H9 (cell line): ENCODE data around the gene CEACAM16. TPM values are rescaled to one million over a fixed set of nuclear protein-coding genes. Genes with fewer than 3 reads are reported as not detected.

Experiments used
- DNase-seq: peaks from one replicate; pipeline ENCODE4 v3.0.0-alpha.2; 2017
- H2AFZ ChIP-seq: one replicate; pipeline ENCODE4 v1.6.1; 2013; ENCODE audit warnings: mild to moderate bottlenecking, low read length, control low read depth, moderate library complexity
- H2AK5ac ChIP-seq: 2 replicates; pipeline ENCODE4 v1.6.1; 2013; ENCODE audit warnings: low read length, control low read depth, mixed read lengths; ENCODE audit not compliant: insufficient read length
- H2BK120ac ChIP-seq: one replicate; pipeline ENCODE4 v1.6.1; 2013; ENCODE audit warnings: low read depth, mild to moderate bottlenecking, low read length, control low read depth, inconsistent platforms; ENCODE audit not compliant: poor library complexity, severe bottlenecking
- H2BK12ac ChIP-seq: 2 replicates; pipeline ENCODE4 v1.6.1; 2013; ENCODE audit warnings: low read length, control low read depth, mixed read lengths, low read depth; ENCODE audit not compliant: insufficient read length
- H2BK15ac ChIP-seq: 2 replicates; pipeline ENCODE4 v1.6.1; 2013; ENCODE audit warnings: low read depth, low read length, control low read depth
- H2BK20ac ChIP-seq: one replicate; pipeline ENCODE4 v1.6.1; 2013; ENCODE audit warnings: low read depth, mild to moderate bottlenecking, low read length, control low read depth, inconsistent platforms; ENCODE audit not compliant: poor library complexity, severe bottlenecking
- H2BK5ac ChIP-seq: 2 replicates; pipeline ENCODE4 v1.6.1; 2013; ENCODE audit warnings: low read length, control low read depth, mixed read lengths; ENCODE audit not compliant: insufficient read length
- H3K14ac ChIP-seq: 2 replicates; pipeline ENCODE4 v1.6.1; 2013; ENCODE audit warnings: low read length, control low read depth; ENCODE audit not compliant: insufficient read depth
- H3K18ac ChIP-seq: 2 replicates; pipeline ENCODE4 v1.6.1; 2013; ENCODE audit warnings: low read depth, mild to moderate bottlenecking, mixed read lengths, low read length, control low read depth; ENCODE audit not compliant: insufficient read length
- H3K23ac ChIP-seq: 2 replicates; pipeline ENCODE4 v1.6.1; 2013; ENCODE audit warnings: low read length, control low read depth, mixed read lengths, low read depth; ENCODE audit not compliant: insufficient read length
- H3K23me2 ChIP-seq: 2 replicates; pipeline ENCODE4 v1.6.1; 2013; ENCODE audit warnings: low read depth, mild to moderate bottlenecking, mixed read lengths, low read length, control low read depth; ENCODE audit not compliant: insufficient read length, poor library complexity, severe bottlenecking
- H3K27ac ChIP-seq: 2 replicates; pipeline ENCODE4 v1.5.1; 2013; ENCODE audit warnings: low read length, control low read depth, mixed read lengths, low read depth; ENCODE audit not compliant: insufficient read length
- H3K27me3 ChIP-seq: 2 replicates; pipeline ENCODE4 v1.6.1; 2013; ENCODE audit warnings: low read length, control low read depth, inconsistent platforms; ENCODE audit not compliant: insufficient read depth
- H3K4ac ChIP-seq: 2 replicates; pipeline ENCODE4 v1.6.1; 2013; ENCODE audit warnings: low read depth, mild to moderate bottlenecking, control low read depth, inconsistent platforms, low read length, moderate library complexity
- H3K4me1 ChIP-seq: 2 replicates; pipeline ENCODE4 v1.6.1; 2013; ENCODE audit warnings: low read length, control low read depth, inconsistent platforms; ENCODE audit not compliant: insufficient read depth
- H3K4me2 ChIP-seq: 2 replicates; pipeline ENCODE4 v1.6.1; 2013; ENCODE audit warnings: low read length, control low read depth, mixed read lengths; ENCODE audit not compliant: insufficient read length, insufficient read depth
- H3K56ac ChIP-seq: 2 replicates; pipeline ENCODE4 v1.6.1; 2013; ENCODE audit warnings: low read depth, mild to moderate bottlenecking, mixed read lengths, low read length, control low read depth; ENCODE audit not compliant: insufficient read length
- H3K79me1 ChIP-seq: 2 replicates; pipeline ENCODE4 v1.6.1; 2013; ENCODE audit warnings: low read depth, mild to moderate bottlenecking, moderate library complexity, low read length, control low read depth, inconsistent platforms; ENCODE audit not compliant: insufficient read depth, poor library complexity, severe bottlenecking
- H3K79me2 ChIP-seq: 2 replicates; pipeline ENCODE4 v1.6.1; 2013; ENCODE audit warnings: low read length, control low read depth, inconsistent platforms; ENCODE audit not compliant: insufficient read depth
- H3K9ac ChIP-seq: 2 replicates; pipeline ENCODE4 v1.6.1; 2013; ENCODE audit warnings: low read length, control low read depth, mixed read lengths; ENCODE audit not compliant: insufficient read length; ENCODE audit errors: extremely low read depth
- H3K9me3 ChIP-seq: one replicate; pipeline ENCODE4 v1.6.1; 2013; ENCODE audit warnings: low read depth, low read length, inconsistent platforms; ENCODE audit not compliant: control insufficient read depth
- H3T11ph ChIP-seq: one replicate; pipeline ENCODE4 v1.6.1; 2013; ENCODE audit warnings: mild to moderate bottlenecking, low read length, control low read depth, inconsistent platforms
- H4K20me1 ChIP-seq: one replicate; pipeline ENCODE4 v1.6.1; 2013; ENCODE audit not compliant: control insufficient read depth, insufficient read length, insufficient read depth
- H4K5ac ChIP-seq: 2 replicates; pipeline ENCODE4 v1.6.1; 2013; ENCODE audit warnings: low read depth, mild to moderate bottlenecking, mixed read lengths, low read length, control low read depth; ENCODE audit not compliant: insufficient read length
- H4K8ac ChIP-seq: replicated peaks from 2 replicates; pipeline ENCODE4 v1.6.1; 2013; ENCODE audit warnings: low read length, control low read depth, mixed read lengths, low read depth; ENCODE audit not compliant: insufficient read length
- H4K91ac ChIP-seq: 2 replicates; pipeline ENCODE4 v1.6.1; 2013; ENCODE audit warnings: low read depth, mild to moderate bottlenecking, moderate library complexity, mixed read lengths, low read length, control low read depth; ENCODE audit not compliant: insufficient read length
- H3K27ac Mint-ChIP-seq, 3 experiments: 2 replicates in 2 of 3; 3 replicates in 1 of 3; pipeline ENCODE4 v1.8.0; 2020 to 2021; ENCODE audit warnings: mixed read lengths in 3 of 3, mild to moderate bottlenecking in 1 of 3, moderate library complexity in 1 of 3
- H3K27me3 Mint-ChIP-seq: 2 replicates; pipeline ENCODE4 v1.8.0; 2021; ENCODE audit warnings: low read depth, mild to moderate bottlenecking, moderate library complexity, mixed read lengths
- H3K36me3 Mint-ChIP-seq, 3 experiments: 2 replicates in 2 of 3; 3 replicates in 1 of 3; pipeline ENCODE4 v1.8.0; 2020 to 2021; ENCODE audit warnings: low read depth in 3 of 3, mixed read lengths in 3 of 3; ENCODE audit not compliant: insufficient read depth in 1 of 3
- H3K4me1 Mint-ChIP-seq, 2 experiments: 2 replicates each; pipeline ENCODE4 v1.8.0; 2020; ENCODE audit warnings: mixed read lengths in 2 of 2
- H3K4me3 Mint-ChIP-seq, 2 experiments: 2 replicates in 1 of 2; 3 replicates in 1 of 2; pipeline ENCODE4 v1.8.0; 2020 to 2021; ENCODE audit warnings: mild to moderate bottlenecking in 2 of 2, mixed read lengths in 2 of 2, moderate library complexity in 1 of 2
- H3K9me3 Mint-ChIP-seq, 2 experiments: 2 replicates in 1 of 2; 3 replicates in 1 of 2; pipeline ENCODE4 v1.8.0; 2020; ENCODE audit warnings: mild to moderate bottlenecking in 2 of 2, mixed read lengths in 2 of 2, moderate library complexity in 1 of 2
- WGBS: extraction: QIAGEN DNeasy Blood & Tissue Kit; methylation state at CpG from one replicate; pipeline ENCODE4 v1.1.7; 2013; ENCODE audit warnings: missing lambda C conversion rate, low lambda C conversion rate, mixed read lengths; ENCODE audit not compliant: insufficient read length; ENCODE audit errors: extremely low coverage; 5-methylcytosine and 5-hydroxymethylcytosine counted together
- total RNA-seq: library from RNA; stranded (reverse); gene quantifications from 2 replicates; pipeline ENCODE4 v1.2.1, GENCODE V29; 2021
- TF ChIP-seq, protein P1 (sequence below): fragments of 200-600 bp; sonication (generic); conservative IDR thresholded peaks from 3 replicates; pipeline ENCODE4 v1.8.0; 2021; ENCODE audit warnings: antibody characterized with exemption, mild to moderate bottlenecking

Gene CEACAM16
- total RNA-seq, 1 experiment from 2014 or later = not detected

DNA sequence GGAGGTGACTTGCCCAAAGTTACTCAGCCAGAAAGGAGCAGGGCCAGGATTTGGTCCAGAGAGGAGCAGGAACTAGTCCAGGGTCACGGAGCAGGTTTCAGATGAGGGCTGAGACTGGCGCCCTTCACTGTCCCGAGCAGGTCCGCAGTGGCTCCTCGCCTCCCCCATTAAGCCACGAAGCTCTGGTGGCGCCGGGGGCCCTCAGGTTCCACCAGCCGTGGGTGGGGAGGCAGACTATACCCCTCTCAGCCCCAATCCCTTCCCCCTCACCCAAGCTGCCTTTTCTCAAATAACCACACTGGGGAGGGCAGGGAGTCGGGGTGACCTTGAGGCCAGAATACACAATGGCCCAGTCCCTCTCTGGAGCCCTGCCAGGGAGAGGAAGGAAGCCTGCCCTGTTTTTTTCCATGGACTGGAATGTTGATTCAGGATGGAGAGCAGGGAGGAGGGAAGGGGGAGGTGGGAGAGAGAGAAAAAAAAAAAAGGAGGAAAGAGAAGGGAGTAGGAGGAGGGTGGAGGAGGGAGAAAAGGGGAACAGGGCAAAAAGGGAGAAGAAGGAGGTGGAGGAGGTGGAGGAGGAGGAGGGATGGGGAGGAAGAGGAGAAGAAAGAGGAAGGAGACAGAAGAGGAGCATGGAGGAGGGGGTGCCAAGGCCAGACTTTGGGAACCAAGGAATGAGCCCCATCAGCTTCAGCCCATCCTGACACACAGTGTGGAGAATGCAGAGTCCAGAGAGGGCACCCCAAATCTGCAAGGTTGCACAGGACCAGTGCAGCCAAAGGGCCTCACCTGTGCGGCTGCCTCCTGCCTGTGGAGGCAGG, 19.7 kb downstream of the CEACAM16 start:
- Histone ChIP-seq H3K4me2 (peak overlapping the region; percentile 73), H4K91ac (peak overlapping the region; percentile 90), H2AFZ (no peak overlapping the region), H2BK120ac (peak overlapping the region; percentile 90), H2BK12ac (peak overlapping the region; percentile 97), H3K27me3 (no peaks in the 10 kb centered on the region), H3K18ac (peak overlapping the region; percentile 100), H3K56ac (peak overlapping the region; percentile 94), H3K23ac (peak overlapping the region; percentile 57), H3K14ac (peak overlapping the region; percentile 99), H3K79me2 (no peaks in the 10 kb centered on the region), H3K4me1 (no peaks in the 10 kb centered on the region; the same call in 1 of the 2 replicates), H4K20me1 (no peaks in the 10 kb centered on the region), H3K9me3 (peaks cover 5% of the 10 kb centered on the region), H3T11ph (peak overlapping the region; percentile 86), H3K27ac (peak overlapping the region; percentile 91), H2BK5ac (peak overlapping the region; percentile 99), H3K79me1 (no peaks in the 10 kb centered on the region), H2AK5ac (no peak overlapping the region), H4K8ac (peak overlapping the region; percentile 97), H4K5ac (peak overlapping the region; percentile 98), H2BK15ac (peak overlapping the region; percentile 100), H3K4ac (peak overlapping the region; percentile 92; the same call in 1 of the 2 replicates), H3K23me2 (no peaks in the 10 kb centered on the region), H2BK20ac (no peak overlapping the region), H3K9ac (peak overlapping the region; percentile 68)
- Mint-ChIP-seq H3K9me3 (peaks cover 21% of the 10 kb centered on the region in 2 experiments), H3K27me3 (peaks cover 5% of the 10 kb centered on the region), H3K36me3 (peaks cover 14 to 15% (median 15%) of the 10 kb centered on the region in 3 experiments), H3K4me3 (peak overlapping the region; percentile 24 to 52), H3K27ac (peak overlapping the region; percentile 71 to 99 (median 95); a peak in 6 of 7 replicates), H3K4me1 (peaks cover 11 to 12% of the 10 kb centered on the region in 2 experiments)
- WGBS = no CpG with 5 or more reads among the region's 11 CpGs
- DNase-seq = peak; percentile 89
- TF ChIP-seq, protein P1, sequence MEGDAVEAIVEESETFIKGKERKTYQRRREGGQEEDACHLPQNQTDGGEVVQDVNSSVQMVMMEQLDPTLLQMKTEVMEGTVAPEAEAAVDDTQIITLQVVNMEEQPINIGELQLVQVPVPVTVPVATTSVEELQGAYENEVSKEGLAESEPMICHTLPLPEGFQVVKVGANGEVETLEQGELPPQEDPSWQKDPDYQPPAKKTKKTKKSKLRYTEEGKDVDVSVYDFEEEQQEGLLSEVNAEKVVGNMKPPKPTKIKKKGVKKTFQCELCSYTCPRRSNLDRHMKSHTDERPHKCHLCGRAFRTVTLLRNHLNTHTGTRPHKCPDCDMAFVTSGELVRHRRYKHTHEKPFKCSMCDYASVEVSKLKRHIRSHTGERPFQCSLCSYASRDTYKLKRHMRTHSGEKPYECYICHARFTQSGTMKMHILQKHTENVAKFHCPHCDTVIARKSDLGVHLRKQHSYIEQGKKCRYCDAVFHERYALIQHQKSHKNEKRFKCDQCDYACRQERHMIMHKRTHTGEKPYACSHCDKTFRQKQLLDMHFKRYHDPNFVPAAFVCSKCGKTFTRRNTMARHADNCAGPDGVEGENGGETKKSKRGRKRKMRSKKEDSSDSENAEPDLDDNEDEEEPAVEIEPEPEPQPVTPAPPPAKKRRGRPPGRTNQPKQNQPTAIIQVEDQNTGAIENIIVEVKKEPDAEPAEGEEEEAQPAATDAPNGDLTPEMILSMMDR = no peak
